OCI-LY7 (cell line): ENCODE data around the gene BTG2. TPM values are rescaled to one million over a fixed set of nuclear protein-coding genes. Genes with fewer than 3 reads are reported as not detected.

Experiments used
- BruUV-seq: library from RNA; stranded (reverse); fragments of 400-500 nt; replicated peaks from 2 replicates; lab custom pipeline; 2021; lab: Mats Ljungman, UMichigan
- CTCF ChIA-PET: fragments of 300-600 bp; sonication (Branson Sonifier 250); formaldehyde crosslinking; loops from one replicate; lab custom pipeline; 2022; ENCODE audit warnings: antibody characterized with exemption; ENCODE audit not compliant: unreplicated experiment; lab: Charles Lee
- POLR2A ChIA-PET: fragments of 300-600 bp; sonication (Branson Sonifier 250); formaldehyde crosslinking; loops from one replicate; lab custom pipeline; 2022; ENCODE audit warnings: antibody characterized with exemption; lab: Charles Lee
- DNase-seq: peaks from one replicate; pipeline ENCODE4 v3.0.0-alpha.2; 2015; ENCODE audit warnings: low spot score
- H2AFZ ChIP-seq: fragments of 200-600 bp; sonication (generic), shearing (Covaris generic); 2 replicates; pipeline ENCODE4 v1.6.1; 2014; ENCODE audit warnings: mild to moderate bottlenecking, antibody characterized with exemption, low read length, moderate library complexity
- H3K27ac ChIP-seq: fragments of 200-600 bp; sonication (generic); 2 replicates; pipeline ENCODE4 v1.5.1; 2014; ENCODE audit warnings: mixed run types, low read depth, mild to moderate bottlenecking, moderate library complexity, low read length, inconsistent platforms; ENCODE audit not compliant: poor library complexity, severe bottlenecking
- H3K36me3 ChIP-seq: fragments of 200-600 bp; sonication (generic); 2 replicates; pipeline ENCODE4 v1.6.1; 2014; ENCODE audit warnings: mild to moderate bottlenecking, antibody characterized with exemption, low read length, moderate library complexity, mixed read lengths; ENCODE audit not compliant: insufficient read depth
- H3K4me1 ChIP-seq: fragments of 200-600 bp; sonication (generic); 2 replicates; pipeline ENCODE4 v1.5.1; 2014; ENCODE audit warnings: mild to moderate bottlenecking, low read length; ENCODE audit not compliant: insufficient read depth, poor library complexity, severe bottlenecking
- H3K4me2 ChIP-seq: fragments of 200-600 bp; sonication (generic); 2 replicates; pipeline ENCODE4 v1.6.1; 2014; ENCODE audit warnings: mild to moderate bottlenecking, low read length
- H3K4me3 ChIP-seq: fragments of 200-600 bp; sonication (generic); 2 replicates; pipeline ENCODE4 v1.5.1; 2014; ENCODE audit warnings: mild to moderate bottlenecking, low read depth, low read length; ENCODE audit not compliant: poor library complexity, severe bottlenecking
- H3K79me2 ChIP-seq: fragments of 200-600 bp; sonication (generic); 2 replicates; pipeline ENCODE4 v1.6.1; 2016; ENCODE audit warnings: low read depth, mild to moderate bottlenecking, low read length, moderate library complexity, mixed read lengths; ENCODE audit not compliant: insufficient read depth
- H3K9me2 ChIP-seq: fragments of 200-600 bp; sonication (generic); 2 replicates; pipeline ENCODE4 v1.6.1; 2016; ENCODE audit warnings: mild to moderate bottlenecking, low read length, mixed read lengths; ENCODE audit not compliant: insufficient read depth
- H3K9me3 ChIP-seq: fragments of 200-600 bp; sonication (generic); 2 replicates; pipeline ENCODE4 v1.6.1; 2014; ENCODE audit warnings: mild to moderate bottlenecking, mixed run types, low read length, mixed read lengths
- H4K20me1 ChIP-seq: fragments of 200-600 bp; sonication (generic); 2 replicates; pipeline ENCODE4 v1.6.1; 2014; ENCODE audit warnings: mild to moderate bottlenecking, antibody characterized with exemption, low read length, moderate library complexity, mixed read lengths; ENCODE audit not compliant: insufficient read depth
- CTCF ChIP-seq: fragments of 200-600 bp; sonication (generic); conservative IDR thresholded peaks from 2 replicates; pipeline ENCODE4 v1.5.1; 2014; ENCODE audit warnings: mild to moderate bottlenecking, antibody characterized with exemption, low read length, moderate library complexity, mixed read lengths
- EZH2phosphoT487 ChIP-seq: fragments of 200-600 bp; sonication (generic); IDR thresholded peaks from 2 replicates; pipeline ENCODE4 v1.6.1; 2018; ENCODE audit warnings: low read depth, borderline replicate concordance, mild to moderate bottlenecking, mixed run types, antibody characterized with exemption, low read length, moderate library complexity, mixed read lengths
- intact Hi-C: fragments of 100-400 bp; cut with micrococcal nuclease; formaldehyde crosslinking; loops from one replicate; pipeline ENCODE4 v1.10.0; 2022; ENCODE audit not compliant: unreplicated experiment
- total RNA-seq, 2 experiments: library from RNA; depleted of rRNA in 1 of 2; stranded (reverse); fragments of >200 nt in 1 of 2; shearing (Covaris generic) in 1 of 2; gene quantifications; 2 replicates each; pipeline ENCODE4 v1.2.3, GENCODE V29; 2014 to 2022

Gene BTG2
- total RNA-seq, 2 experiments from 2014 or later = 99.5 to 156 TPM

- peak overlapping the region; percentile 98 for H3K27ac ChIP-seq
- H3K79me2 ChIP-seq = peaks cover 37% of the 10 kb centered on the region
- TSS peak; percentile 77 for BruUV-seq
- peaks cover 3% of the 10 kb centered on the region; the same call in 1 of the 2 replicates for H4K20me1 ChIP-seq
- H3K4me2 ChIP-seq = peak overlapping the region; percentile 69
- intact Hi-C loops = loop anchor here (1.0 kb wide), 1 partner anchor 27 kb away; no protein-coding TSS in a partner anchor
- ChIA-PET POLR2A (interaction anchor here (1.2 to 2.9 kb wide), 3 partner anchors 8 to 16 kb away, joined by 6 to 32 read pairs (median 7); no protein-coding TSS in a partner anchor), CTCF (interaction anchor here (1.0 to 2.8 kb wide), 5 partner anchors 12 to 28 kb away, joined by 3 to 13 read pairs (median 4); no protein-coding TSS in a partner anchor)
- TF ChIP-seq CTCF (no peak), EZH2phosphoT487 (no peak)
- no peak overlapping the region; the same call in 1 of the 2 replicates for H2AFZ ChIP-seq
- H3K4me1 ChIP-seq = peaks cover 85% of the 10 kb centered on the region
- no peak for DNase-seq
- H3K9me3 ChIP-seq = no peaks in the 10 kb centered on the region
- peak overlapping the region; percentile 59 for H3K4me3 ChIP-seq
- H3K9me2 ChIP-seq = no peaks in the 10 kb centered on the region
- H3K36me3 ChIP-seq = peaks cover 3% of the 10 kb centered on the region
Observed at GRCh38 chr1:203300441-203301330, 4.6 kb upstream of the BTG2 start.

- CTCF ChIA-PET = interaction anchor here (1.0 kb wide), 1 partner anchor 13 kb away, joined by 3 read pairs; no protein-coding TSS in a partner anchor
- H3K9me2 ChIP-seq = no peaks in the 10 kb centered on the region
- no peak for DNase-seq
- intact Hi-C loops = no loop called here
- POLR2A ChIA-PET = no interaction called here
- H3K79me2 ChIP-seq = peaks cover 43% of the 10 kb centered on the region
- no TSS peak for BruUV-seq
- H2AFZ ChIP-seq = no peak overlapping the region; the same call in 1 of the 2 replicates
- peak overlapping the region; percentile 98 for H3K27ac ChIP-seq
- H3K4me1 ChIP-seq = peaks cover 79% of the 10 kb centered on the region
- peak overlapping the region; percentile 59 for H3K4me3 ChIP-seq
- H4K20me1 ChIP-seq = peaks cover 9% of the 10 kb centered on the region
- peak overlapping the region; percentile 69 for H3K4me2 ChIP-seq
- H3K9me3 ChIP-seq = no peaks in the 10 kb centered on the region
- H3K36me3 ChIP-seq = peaks cover 9% of the 10 kb centered on the region
- TF ChIP-seq EZH2phosphoT487 = no peak
- no peak for TF ChIP-seq CTCF
Observed at GRCh38 chr1:203301331-203301668, 4.0 kb upstream of the BTG2 start.
